ENCODE results near the gene ZNF804B. TPM values are rescaled to one million over a fixed set of nuclear protein-coding genes. Genes with fewer than 3 reads are reported as not detected.

ZNF804B gene
- total and polyA plus RNA-seq, 4 donors, result not detected

DNA sequence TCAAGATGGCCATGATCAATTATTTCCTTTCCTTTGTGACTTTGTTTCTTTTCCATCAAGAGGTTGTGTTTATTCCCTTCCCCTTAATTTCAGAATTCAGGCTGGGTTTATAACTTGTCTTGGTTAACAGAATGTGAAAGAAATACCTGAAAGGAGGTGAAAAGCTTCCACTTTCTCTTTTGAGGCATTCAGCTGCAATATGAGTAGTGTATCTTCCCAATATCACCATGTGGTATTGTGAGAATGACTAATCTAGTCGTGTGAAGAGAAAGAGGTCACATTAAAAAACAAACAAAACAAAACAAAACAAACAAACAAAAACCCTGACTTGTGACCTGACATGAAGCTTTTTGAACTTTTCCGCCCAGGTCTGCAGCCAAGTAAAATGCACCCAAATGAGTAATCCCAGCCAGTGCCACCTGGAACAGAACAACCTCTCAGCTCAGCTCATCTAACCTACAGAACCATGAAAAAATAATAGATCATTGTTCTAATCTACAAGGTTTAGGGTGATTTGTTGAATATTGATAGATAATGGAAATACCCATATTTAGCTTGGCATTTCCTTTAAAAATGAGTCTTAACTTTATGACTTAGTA is 106.9 kb downstream of the ZNF804B start:
- no peak for DNase-seq (ENCODE audit: low spot score)
- Histone ChIP-seq H3K27ac (ENCODE audit: low read depth in 1 of 2, low read length in 2 of 2) (no peak overlapping the region), H3K4me1 (ENCODE audit: control insufficient read depth in 4 of 4, insufficient read depth in 4 of 4, low read length in 3 of 4) (no peaks in the 10 kb centered on the region), H3K36me3 (ENCODE audit: control insufficient read depth in 4 of 4, insufficient read depth in 3 of 4, low read depth in 1 of 4, low read length in 3 of 4) (no peaks in the 10 kb centered on the region), H3K9me3 (ENCODE audit: control insufficient read depth in 4 of 4, low read length in 3 of 4) (peaks cover 0 to 1% (median 0%) of the 10 kb centered on the region in 4 donors), H3K9ac (ENCODE audit: low read depth in 1 of 2, low read length in 2 of 2) (no peak overlapping the region), H3K27me3 (ENCODE audit: control insufficient read depth in 4 of 4, insufficient read depth in 4 of 4, low read length in 3 of 4) (no peaks in the 10 kb centered on the region), H3K4me3 (ENCODE audit: low read depth in 1 of 3, low read length in 3 of 3) (no peak overlapping the region)
- WGBS, result 44% methylated on average over 2 of the region's 2 CpGs
- TF ChIP-seq, protein P1, sequence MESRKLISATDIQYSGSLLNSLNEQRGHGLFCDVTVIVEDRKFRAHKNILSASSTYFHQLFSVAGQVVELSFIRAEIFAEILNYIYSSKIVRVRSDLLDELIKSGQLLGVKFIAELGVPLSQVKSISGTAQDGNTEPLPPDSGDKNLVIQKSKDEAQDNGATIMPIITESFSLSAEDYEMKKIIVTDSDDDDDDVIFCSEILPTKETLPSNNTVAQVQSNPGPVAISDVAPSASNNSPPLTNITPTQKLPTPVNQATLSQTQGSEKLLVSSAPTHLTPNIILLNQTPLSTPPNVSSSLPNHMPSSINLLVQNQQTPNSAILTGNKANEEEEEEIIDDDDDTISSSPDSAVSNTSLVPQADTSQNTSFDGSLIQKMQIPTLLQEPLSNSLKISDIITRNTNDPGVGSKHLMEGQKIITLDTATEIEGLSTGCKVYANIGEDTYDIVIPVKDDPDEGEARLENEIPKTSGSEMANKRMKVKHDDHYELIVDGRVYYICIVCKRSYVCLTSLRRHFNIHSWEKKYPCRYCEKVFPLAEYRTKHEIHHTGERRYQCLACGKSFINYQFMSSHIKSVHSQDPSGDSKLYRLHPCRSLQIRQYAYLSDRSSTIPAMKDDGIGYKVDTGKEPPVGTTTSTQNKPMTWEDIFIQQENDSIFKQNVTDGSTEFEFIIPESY (IDR thresholded peaks at IDR 0.05), result no peak
- TF ChIP-seq TAF1 (conservative IDR thresholded peaks at IDR 0.05) (no peak), SP1 (IDR thresholded peaks at IDR 0.05) (no peak), FOXA2 (IDR thresholded peaks at IDR 0.05) (no peak), HNF4G (IDR thresholded peaks at IDR 0.05) (no peak), HNF4A (conservative IDR thresholded peaks at IDR 0.05) (no peak)
- TF ChIP-seq, protein P2, sequence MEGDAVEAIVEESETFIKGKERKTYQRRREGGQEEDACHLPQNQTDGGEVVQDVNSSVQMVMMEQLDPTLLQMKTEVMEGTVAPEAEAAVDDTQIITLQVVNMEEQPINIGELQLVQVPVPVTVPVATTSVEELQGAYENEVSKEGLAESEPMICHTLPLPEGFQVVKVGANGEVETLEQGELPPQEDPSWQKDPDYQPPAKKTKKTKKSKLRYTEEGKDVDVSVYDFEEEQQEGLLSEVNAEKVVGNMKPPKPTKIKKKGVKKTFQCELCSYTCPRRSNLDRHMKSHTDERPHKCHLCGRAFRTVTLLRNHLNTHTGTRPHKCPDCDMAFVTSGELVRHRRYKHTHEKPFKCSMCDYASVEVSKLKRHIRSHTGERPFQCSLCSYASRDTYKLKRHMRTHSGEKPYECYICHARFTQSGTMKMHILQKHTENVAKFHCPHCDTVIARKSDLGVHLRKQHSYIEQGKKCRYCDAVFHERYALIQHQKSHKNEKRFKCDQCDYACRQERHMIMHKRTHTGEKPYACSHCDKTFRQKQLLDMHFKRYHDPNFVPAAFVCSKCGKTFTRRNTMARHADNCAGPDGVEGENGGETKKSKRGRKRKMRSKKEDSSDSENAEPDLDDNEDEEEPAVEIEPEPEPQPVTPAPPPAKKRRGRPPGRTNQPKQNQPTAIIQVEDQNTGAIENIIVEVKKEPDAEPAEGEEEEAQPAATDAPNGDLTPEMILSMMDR (IDR thresholded peaks at IDR 0.05; ENCODE audit: low read depth, low read length, missing input control), result no peak
- TF ChIP-seq, protein P3, sequence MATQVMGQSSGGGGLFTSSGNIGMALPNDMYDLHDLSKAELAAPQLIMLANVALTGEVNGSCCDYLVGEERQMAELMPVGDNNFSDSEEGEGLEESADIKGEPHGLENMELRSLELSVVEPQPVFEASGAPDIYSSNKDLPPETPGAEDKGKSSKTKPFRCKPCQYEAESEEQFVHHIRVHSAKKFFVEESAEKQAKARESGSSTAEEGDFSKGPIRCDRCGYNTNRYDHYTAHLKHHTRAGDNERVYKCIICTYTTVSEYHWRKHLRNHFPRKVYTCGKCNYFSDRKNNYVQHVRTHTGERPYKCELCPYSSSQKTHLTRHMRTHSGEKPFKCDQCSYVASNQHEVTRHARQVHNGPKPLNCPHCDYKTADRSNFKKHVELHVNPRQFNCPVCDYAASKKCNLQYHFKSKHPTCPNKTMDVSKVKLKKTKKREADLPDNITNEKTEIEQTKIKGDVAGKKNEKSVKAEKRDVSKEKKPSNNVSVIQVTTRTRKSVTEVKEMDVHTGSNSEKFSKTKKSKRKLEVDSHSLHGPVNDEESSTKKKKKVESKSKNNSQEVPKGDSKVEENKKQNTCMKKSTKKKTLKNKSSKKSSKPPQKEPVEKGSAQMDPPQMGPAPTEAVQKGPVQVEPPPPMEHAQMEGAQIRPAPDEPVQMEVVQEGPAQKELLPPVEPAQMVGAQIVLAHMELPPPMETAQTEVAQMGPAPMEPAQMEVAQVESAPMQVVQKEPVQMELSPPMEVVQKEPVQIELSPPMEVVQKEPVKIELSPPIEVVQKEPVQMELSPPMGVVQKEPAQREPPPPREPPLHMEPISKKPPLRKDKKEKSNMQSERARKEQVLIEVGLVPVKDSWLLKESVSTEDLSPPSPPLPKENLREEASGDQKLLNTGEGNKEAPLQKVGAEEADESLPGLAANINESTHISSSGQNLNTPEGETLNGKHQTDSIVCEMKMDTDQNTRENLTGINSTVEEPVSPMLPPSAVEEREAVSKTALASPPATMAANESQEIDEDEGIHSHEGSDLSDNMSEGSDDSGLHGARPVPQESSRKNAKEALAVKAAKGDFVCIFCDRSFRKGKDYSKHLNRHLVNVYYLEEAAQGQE (IDR thresholded peaks at IDR 0.05), result no peak

DNA sequence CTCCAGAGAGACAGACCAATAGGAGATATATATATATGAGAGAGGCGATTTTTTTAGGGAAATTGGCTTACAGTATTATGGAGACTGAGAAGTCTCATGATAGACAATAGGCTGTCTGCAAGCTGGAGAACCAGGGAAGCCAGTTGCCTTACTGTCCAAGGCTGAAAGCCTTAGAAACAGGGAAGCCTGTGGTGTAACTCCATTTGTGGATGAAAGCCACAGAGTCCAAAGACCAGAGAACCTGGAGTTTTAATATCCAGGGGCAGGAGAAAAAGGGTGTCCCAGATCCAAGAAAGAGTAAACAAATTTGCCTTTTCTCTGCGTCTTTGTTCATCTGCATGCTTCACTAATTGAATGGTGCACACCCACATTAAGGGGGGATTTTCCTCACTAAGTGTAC is 107.7 kb downstream of the ZNF804B start:
- H3K9me3 ChIP-seq (ENCODE audit: control insufficient read depth in 4 of 4, low read length in 3 of 4), result peaks cover 0 to 1% (median 0%) of the 10 kb centered on the region in 4 donors
- H3K9ac ChIP-seq (ENCODE audit: low read depth in 1 of 2, low read length in 2 of 2), result no peak overlapping the region
- H3K4me3 ChIP-seq (ENCODE audit: low read depth in 1 of 3, low read length in 3 of 3), result no peak overlapping the region
- no peaks in the 10 kb centered on the region for H3K27me3 ChIP-seq (ENCODE audit: control insufficient read depth in 4 of 4, insufficient read depth in 4 of 4, low read length in 3 of 4)
- 60% methylated on average over 2 of the region's 2 CpGs for WGBS
- H3K27ac ChIP-seq (ENCODE audit: low read depth in 1 of 2, low read length in 2 of 2), result no peak overlapping the region
- DNase-seq (ENCODE audit: low spot score), result no peak
- H3K4me1 ChIP-seq (ENCODE audit: control insufficient read depth in 4 of 4, insufficient read depth in 4 of 4, low read length in 3 of 4), result no peaks in the 10 kb centered on the region
- no peaks in the 10 kb centered on the region for H3K36me3 ChIP-seq (ENCODE audit: control insufficient read depth in 4 of 4, insufficient read depth in 3 of 4, low read depth in 1 of 4, low read length in 3 of 4)
- TF ChIP-seq HNF4G (IDR thresholded peaks at IDR 0.05) (no peak), FOXA2 (IDR thresholded peaks at IDR 0.05) (no peak)
- TF ChIP-seq, protein P2 (IDR thresholded peaks at IDR 0.05; ENCODE audit: low read depth, low read length, missing input control), result no peak

Measured in liver (tissue), 9 donors.